Measurements from ENCODE around the gene SLC25A26.

Gene SLC25A26

GRCh38 chr3:66379565-66379964 is 158.8 kb downstream of the SLC25A26 start:
- no peak for DNase-seq

GRCh38 chr3:66380200-66380932 is 159.6 kb downstream of the SLC25A26 start:
- no peak for DNase-seq

- DNase-seq = no peak
These were observed 160.8 kb downstream of the SLC25A26 start for GRCh38 chr3:66381626-66382025.

- DNase-seq = no peak
These were observed 161.3 kb downstream of the SLC25A26 start for GRCh38 chr3:66382142-66382541.

GRCh38 chr3:66383023-66383422 is 162.2 kb downstream of the SLC25A26 start:
- DNase-seq = no peak

- no peak for DNase-seq
These were observed 163.4 kb downstream of the SLC25A26 start for GRCh38 chr3:66383998-66384745.

- no peak for DNase-seq
These were observed 164.3 kb downstream of the SLC25A26 start for GRCh38 chr3:66385066-66385465.

- DNase-seq = no peak
These were observed 165.5 kb downstream of the SLC25A26 start for GRCh38 chr3:66386011-66386924.

- DNase-seq = no peak
These were observed 166.3 kb downstream of the SLC25A26 start for GRCh38 chr3:66386925-66387650.

- DNase-seq = no peak
These were observed 169.2 kb downstream of the SLC25A26 start for GRCh38 chr3:66390013-66390412.

- no peak for DNase-seq
These were observed 171.7 kb downstream of the SLC25A26 start for GRCh38 chr3:66392512-66392911.

- no peak for DNase-seq
These were observed 172.1 kb downstream of the SLC25A26 start for GRCh38 chr3:66392966-66393332.

GRCh38 chr3:66393333-66394005 is 172.7 kb downstream of the SLC25A26 start:
- DNase-seq = no peak

- no peak for DNase-seq
These were observed 173.4 kb downstream of the SLC25A26 start for GRCh38 chr3:66394019-66394752.

GRCh38 chr3:66394753-66395249 is 174.0 kb downstream of the SLC25A26 start:
- DNase-seq = no peak

GRCh38 chr3:66395635-66396034 is 174.8 kb downstream of the SLC25A26 start:
- no peak for DNase-seq

- DNase-seq = no peak
These were observed 175.5 kb downstream of the SLC25A26 start for GRCh38 chr3:66396161-66396760.

GRCh38 chr3:66396888-66397287 is 176.1 kb downstream of the SLC25A26 start:
- no peak for DNase-seq

- no peak for DNase-seq
These were observed 176.9 kb downstream of the SLC25A26 start for GRCh38 chr3:66397745-66398144.

- no peak for DNase-seq
These were observed 177.6 kb downstream of the SLC25A26 start for GRCh38 chr3:66398228-66399025.
